ENCODE measurements around the gene ABT1. TPM values are rescaled to one million over a fixed set of nuclear protein-coding genes. Genes with fewer than 3 reads are reported as not detected.

ABT1 gene
- total and polyA plus RNA-seq, 2 of the 8 experiments (the other 6 are each of a cell fraction or from before 2014, with no cell fraction given) = 20.5 to 30.7 TPM

GRCh38 chr6:26571592-26572296 lies 25.0 kb upstream of the ABT1 start (continued):
- TF ChIP-seq MAFK (IDR thresholded peaks at IDR 0.05; ENCODE audit: low read depth, low read length) (peak; percentile 50; the same call in 1 of the 2 replicates), NRF1 (IDR thresholded peaks at IDR 0.05; ENCODE audit: low read depth, low read length) (no peak; the same call in 1 of the 2 replicates), ASH2L (IDR thresholded peaks at IDR 0.05; ENCODE audit: low read length) (peak; percentile 97), POU5F1 (IDR thresholded peaks at IDR 0.05; ENCODE audit: low read depth, low read length) (peak; percentile 62; the same call in 1 of the 2 replicates), TBP (IDR thresholded peaks at IDR 0.05; ENCODE audit: low read depth, low read length) (peak; percentile 99), KDM4A (IDR thresholded peaks at IDR 0.05; ENCODE audit: low read depth, low read length, severe bottlenecking) (peak; percentile 27), TEAD4 (IDR thresholded peaks at IDR 0.05; ENCODE audit: low read depth, low read length) (peak; percentile 77), CREB1 (IDR thresholded peaks at IDR 0.05) (peak; percentile 59; the same call in 1 of the 2 replicates), SP1 (IDR thresholded peaks at IDR 0.05; ENCODE audit: low read depth, low read length) (peak; percentile 27; the same call in 1 of the 2 replicates), TCF12 (IDR thresholded peaks at IDR 0.05; ENCODE audit: low read depth, low read length) (no peak)
